NCI-H345 treated with DMSO at 0.1 percent for 48 hours (cell line): ENCODE measurements around the gene SLC9A9.
"Not testable (repeated sequence)": the region's sequence is repeated elsewhere in the genome, so short reads cannot be mapped to it uniquely, and the experiment has no call there.

Experiments used
- DNase-seq: peaks from one replicate; lab custom pipeline; 2025; ENCODE audit not compliant: unreplicated experiment; lab: John Stamatoyannopoulos, UW

SLC9A9 gene

GRCh38 chr3:143301031-143301901, 547.0 kb downstream of the SLC9A9 start:
- no peak for DNase-seq

GRCh38 chr3:143298886-143299535, 549.3 kb downstream of the SLC9A9 start:
- DNase-seq = no peak

GRCh38 chr3:143298380-143298779, 549.9 kb downstream of the SLC9A9 start:
- DNase-seq = no peak

GRCh38 chr3:143295201-143296080, 552.8 kb downstream of the SLC9A9 start:
- no peak for DNase-seq

- no peak for DNase-seq
These were observed 554.1 kb downstream of the SLC9A9 start for GRCh38 chr3:143294188-143294587.

GRCh38 chr3:143291836-143292447, 556.3 kb downstream of the SLC9A9 start:
- DNase-seq = no peak

- DNase-seq = no peak
These were observed 559.3 kb downstream of the SLC9A9 start for GRCh38 chr3:143288944-143289343.

- no peak for DNase-seq
These were observed 560.9 kb downstream of the SLC9A9 start for GRCh38 chr3:143287403-143287802.

GRCh38 chr3:143286392-143287010, 561.8 kb downstream of the SLC9A9 start:
- DNase-seq = no peak

- DNase-seq = no peak
These were observed 564.7 kb downstream of the SLC9A9 start for GRCh38 chr3:143283432-143284128.

GRCh38 chr3:143280984-143281383, 567.3 kb downstream of the SLC9A9 start:
- no peak for DNase-seq

GRCh38 chr3:143279567-143279966, 568.7 kb downstream of the SLC9A9 start:
- not testable (repeated sequence) for DNase-seq

- no peak for DNase-seq
These were observed 569.5 kb downstream of the SLC9A9 start for GRCh38 chr3:143278721-143279120.

GRCh38 chr3:143277531-143277930, 570.7 kb downstream of the SLC9A9 start:
- DNase-seq = no peak

- DNase-seq = no peak
These were observed 571.7 kb downstream of the SLC9A9 start for GRCh38 chr3:143276592-143276991.

GRCh38 chr3:143273975-143274690, 574.1 kb downstream of the SLC9A9 start:
- DNase-seq = no peak

GRCh38 chr3:143271136-143271535, 577.1 kb downstream of the SLC9A9 start:
- no peak for DNase-seq

GRCh38 chr3:143269741-143270140, 578.5 kb downstream of the SLC9A9 start:
- no peak for DNase-seq

GRCh38 chr3:143267989-143268388, 580.3 kb downstream of the SLC9A9 start:
- no peak for DNase-seq
